ENCODE measurements around the gene GIPC1.

- TF ChIP-seq RFX5 (IDR thresholded peaks at IDR 0.05) (no peak), EP300 (IDR thresholded peaks at IDR 0.05) (no peak), RAD21 (conservative IDR thresholded peaks at IDR 0.05 in 1 of 2, IDR thresholded peaks at IDR 0.05 in 1 of 2) (no peak), CEBPB (IDR thresholded peaks at IDR 0.05) (0 out of 4 replicates have a peak, but pooled peaks of 1 of the 2 experiments have one; percentile 24), CTCF (IDR thresholded peaks at IDR 0.05) (no peak), POLR2A (IDR thresholded peaks at IDR 0.05; ENCODE audit: low read length) (no peak), ESRRA (IDR thresholded peaks at IDR 0.05; ENCODE audit: borderline replicate concordance, low read length) (no peak), MAFK (IDR thresholded peaks at IDR 0.05; ENCODE audit: partially characterized antibody) (no peak), CBX8 (IDR thresholded peaks at IDR 0.05) (no peak)
- TF ChIP-seq, protein P1, sequence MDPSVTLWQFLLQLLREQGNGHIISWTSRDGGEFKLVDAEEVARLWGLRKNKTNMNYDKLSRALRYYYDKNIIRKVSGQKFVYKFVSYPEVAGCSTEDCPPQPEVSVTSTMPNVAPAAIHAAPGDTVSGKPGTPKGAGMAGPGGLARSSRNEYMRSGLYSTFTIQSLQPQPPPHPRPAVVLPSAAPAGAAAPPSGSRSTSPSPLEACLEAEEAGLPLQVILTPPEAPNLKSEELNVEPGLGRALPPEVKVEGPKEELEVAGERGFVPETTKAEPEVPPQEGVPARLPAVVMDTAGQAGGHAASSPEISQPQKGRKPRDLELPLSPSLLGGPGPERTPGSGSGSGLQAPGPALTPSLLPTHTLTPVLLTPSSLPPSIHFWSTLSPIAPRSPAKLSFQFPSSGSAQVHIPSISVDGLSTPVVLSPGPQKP (IDR thresholded peaks at IDR 0.05; ENCODE audit: low read depth, low read length) = no peak
- TF ChIP-seq, protein P2, sequence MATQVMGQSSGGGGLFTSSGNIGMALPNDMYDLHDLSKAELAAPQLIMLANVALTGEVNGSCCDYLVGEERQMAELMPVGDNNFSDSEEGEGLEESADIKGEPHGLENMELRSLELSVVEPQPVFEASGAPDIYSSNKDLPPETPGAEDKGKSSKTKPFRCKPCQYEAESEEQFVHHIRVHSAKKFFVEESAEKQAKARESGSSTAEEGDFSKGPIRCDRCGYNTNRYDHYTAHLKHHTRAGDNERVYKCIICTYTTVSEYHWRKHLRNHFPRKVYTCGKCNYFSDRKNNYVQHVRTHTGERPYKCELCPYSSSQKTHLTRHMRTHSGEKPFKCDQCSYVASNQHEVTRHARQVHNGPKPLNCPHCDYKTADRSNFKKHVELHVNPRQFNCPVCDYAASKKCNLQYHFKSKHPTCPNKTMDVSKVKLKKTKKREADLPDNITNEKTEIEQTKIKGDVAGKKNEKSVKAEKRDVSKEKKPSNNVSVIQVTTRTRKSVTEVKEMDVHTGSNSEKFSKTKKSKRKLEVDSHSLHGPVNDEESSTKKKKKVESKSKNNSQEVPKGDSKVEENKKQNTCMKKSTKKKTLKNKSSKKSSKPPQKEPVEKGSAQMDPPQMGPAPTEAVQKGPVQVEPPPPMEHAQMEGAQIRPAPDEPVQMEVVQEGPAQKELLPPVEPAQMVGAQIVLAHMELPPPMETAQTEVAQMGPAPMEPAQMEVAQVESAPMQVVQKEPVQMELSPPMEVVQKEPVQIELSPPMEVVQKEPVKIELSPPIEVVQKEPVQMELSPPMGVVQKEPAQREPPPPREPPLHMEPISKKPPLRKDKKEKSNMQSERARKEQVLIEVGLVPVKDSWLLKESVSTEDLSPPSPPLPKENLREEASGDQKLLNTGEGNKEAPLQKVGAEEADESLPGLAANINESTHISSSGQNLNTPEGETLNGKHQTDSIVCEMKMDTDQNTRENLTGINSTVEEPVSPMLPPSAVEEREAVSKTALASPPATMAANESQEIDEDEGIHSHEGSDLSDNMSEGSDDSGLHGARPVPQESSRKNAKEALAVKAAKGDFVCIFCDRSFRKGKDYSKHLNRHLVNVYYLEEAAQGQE (IDR thresholded peaks at IDR 0.05) = no peak
These were observed 13.6 kb downstream of the GIPC1 start for GRCh38 chr19:14482172-14482941.

Measured in A549 (cell line).